Stimulated activated CD4-positive, alpha-beta T cell treated with anti-CD3 and anti-CD28 coated beads, TNF-alpha, amount 100 ng/mL, for 1 hour (primary cell): ENCODE measurements around the gene EVA1A.

Experiments used
- DNase-seq, 3 donors: peaks; one replicate each; pipeline ENCODE4 v3.0.0-alpha.2; 2020; ENCODE audit warnings: low read depth in 3 of 3, low spot score in 1 of 3

EVA1A gene

GRCh38 chr2:75543446-75543845 is 17.3 kb downstream of the EVA1A start:
- DNase-seq = no peak

GRCh38 chr2:75541430-75541829 is 19.3 kb downstream of the EVA1A start:
- no peak for DNase-seq

GRCh38 chr2:75540994-75541393 is 19.7 kb downstream of the EVA1A start:
- DNase-seq = no peak

- DNase-seq = no peak
Observed at GRCh38 chr2:75539955-75540716, 20.6 kb downstream of the EVA1A start.

GRCh38 chr2:75538521-75539490 is 21.9 kb downstream of the EVA1A start:
- no peak for DNase-seq

- no peak for DNase-seq
Observed at GRCh38 chr2:75537658-75538057, 23.1 kb downstream of the EVA1A start.

GRCh38 chr2:75533135-75533534 is 27.6 kb downstream of the EVA1A start:
- DNase-seq = no peak

GRCh38 chr2:75532488-75532887 is 28.3 kb downstream of the EVA1A start:
- no peak for DNase-seq

GRCh38 chr2:75528221-75528977 is 32.3 kb downstream of the EVA1A start:
- no peak for DNase-seq

GRCh38 chr2:75527676-75528075 is 33.1 kb downstream of the EVA1A start:
- no peak for DNase-seq

- DNase-seq = no peak
Observed at GRCh38 chr2:75526842-75527241, 33.9 kb downstream of the EVA1A start.

- DNase-seq = no peak
Observed at GRCh38 chr2:75525434-75526310, 35.1 kb downstream of the EVA1A start.

- no peak for DNase-seq
Observed at GRCh38 chr2:75524276-75524911, 36.3 kb downstream of the EVA1A start.

GRCh38 chr2:75523313-75524275 is 37.1 kb downstream of the EVA1A start:
- DNase-seq = no peak

- DNase-seq = no peak
Observed at GRCh38 chr2:75522543-75523312, 38.0 kb downstream of the EVA1A start.

- DNase-seq = no peak
Observed at GRCh38 chr2:75521225-75521872, 39.4 kb downstream of the EVA1A start.

GRCh38 chr2:75519843-75520242 is 40.9 kb downstream of the EVA1A start:
- no peak for DNase-seq
